Stimulated activated CD4-positive, alpha-beta T cell treated with anti-CD3 and anti-CD28 coated beads, Interleukin-1b, Interleukin-23, amount 100 ng/mL, for 48 hours (primary cell): ENCODE data around the gene ACOT7.
"Not testable (repeated sequence)": the region's sequence is repeated elsewhere in the genome, so short reads cannot be mapped to it uniquely, and the experiment has no call there.

Experiments used
- DNase-seq: peaks from one replicate; pipeline ENCODE4 v3.0.0-alpha.2; 2020

The ACOT7 gene

DNA sequence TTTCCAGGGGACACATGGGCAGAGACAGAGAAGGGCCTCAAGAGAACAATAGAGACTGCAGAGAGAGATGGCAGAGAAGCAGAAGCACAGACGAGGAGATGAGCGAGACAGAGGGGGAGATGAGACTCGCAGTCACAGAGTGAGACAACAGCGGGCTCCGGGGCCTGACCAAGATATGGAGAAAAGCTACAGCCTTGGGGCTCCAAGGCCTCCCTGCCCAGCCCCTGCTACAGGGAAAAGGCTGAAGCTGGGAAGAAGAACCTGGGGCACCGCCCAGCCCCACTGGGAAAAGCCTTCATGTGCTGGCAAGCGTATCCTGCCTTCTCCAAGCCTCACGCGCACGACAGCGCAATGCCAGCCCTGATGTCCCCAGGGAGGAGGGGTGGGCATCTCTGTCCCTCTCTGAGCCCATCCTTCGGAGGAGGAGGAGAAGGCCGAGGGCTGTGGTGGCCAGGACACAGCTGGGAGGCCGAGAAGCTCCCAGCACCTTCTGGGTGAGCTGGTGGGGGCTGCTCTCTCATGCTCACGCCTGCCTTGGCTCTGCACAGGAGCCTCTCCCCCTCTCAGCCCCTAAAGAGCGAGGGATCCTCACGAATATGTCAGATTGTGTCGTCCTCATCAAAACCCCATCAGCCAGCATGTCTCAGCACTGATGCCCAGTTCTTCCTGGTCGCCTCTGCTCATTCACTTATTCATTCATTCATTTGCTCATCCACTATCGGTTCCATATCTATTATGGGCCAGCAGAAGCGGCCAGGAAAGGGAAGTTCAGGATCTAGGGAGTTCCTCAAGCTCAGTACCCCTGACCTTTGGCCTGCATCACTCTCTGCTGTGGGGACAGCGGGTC, 56.6 kb downstream of the ACOT7 start:
- DNase-seq, result no peak

DNA sequence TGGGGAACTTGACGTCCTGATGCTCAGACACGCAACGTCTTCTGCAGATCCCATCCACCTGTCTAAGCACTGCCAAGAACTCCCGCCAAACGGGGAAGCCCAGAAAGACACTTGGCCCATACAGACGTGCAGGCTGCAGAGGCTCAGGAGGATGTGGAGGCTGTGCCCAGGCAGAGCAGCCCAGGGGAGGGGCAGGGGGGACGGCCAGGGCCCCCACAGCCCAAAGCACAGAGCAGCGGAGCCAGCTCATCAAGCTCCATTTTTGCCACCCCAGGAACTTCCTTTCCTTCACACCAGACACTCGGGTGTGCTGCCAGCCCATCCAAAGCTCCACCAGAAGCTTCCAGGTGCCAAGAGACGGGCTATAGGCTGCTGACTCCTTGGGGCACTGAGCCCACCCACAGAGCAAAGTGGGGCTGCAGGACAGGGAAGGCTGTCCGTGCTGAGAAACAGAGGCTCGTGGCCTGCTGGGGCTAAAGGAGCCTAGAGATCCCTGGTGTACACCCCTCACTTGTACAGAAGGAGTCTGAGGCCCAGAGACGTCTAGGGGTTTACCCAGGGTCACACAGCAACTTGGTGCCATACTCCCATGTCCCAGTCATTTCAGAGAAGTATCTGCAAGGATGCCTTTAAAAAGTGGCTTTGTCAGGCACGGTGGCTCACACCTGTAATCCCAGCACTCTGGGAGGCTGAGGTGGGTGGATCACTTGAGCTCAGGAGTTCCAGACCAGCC, 59.1 kb downstream of the ACOT7 start:
- no peak for DNase-seq

GRCh38 chr1:6332821-6333220, 60.7 kb downstream of the ACOT7 start:
- DNase-seq, result no peak

DNA sequence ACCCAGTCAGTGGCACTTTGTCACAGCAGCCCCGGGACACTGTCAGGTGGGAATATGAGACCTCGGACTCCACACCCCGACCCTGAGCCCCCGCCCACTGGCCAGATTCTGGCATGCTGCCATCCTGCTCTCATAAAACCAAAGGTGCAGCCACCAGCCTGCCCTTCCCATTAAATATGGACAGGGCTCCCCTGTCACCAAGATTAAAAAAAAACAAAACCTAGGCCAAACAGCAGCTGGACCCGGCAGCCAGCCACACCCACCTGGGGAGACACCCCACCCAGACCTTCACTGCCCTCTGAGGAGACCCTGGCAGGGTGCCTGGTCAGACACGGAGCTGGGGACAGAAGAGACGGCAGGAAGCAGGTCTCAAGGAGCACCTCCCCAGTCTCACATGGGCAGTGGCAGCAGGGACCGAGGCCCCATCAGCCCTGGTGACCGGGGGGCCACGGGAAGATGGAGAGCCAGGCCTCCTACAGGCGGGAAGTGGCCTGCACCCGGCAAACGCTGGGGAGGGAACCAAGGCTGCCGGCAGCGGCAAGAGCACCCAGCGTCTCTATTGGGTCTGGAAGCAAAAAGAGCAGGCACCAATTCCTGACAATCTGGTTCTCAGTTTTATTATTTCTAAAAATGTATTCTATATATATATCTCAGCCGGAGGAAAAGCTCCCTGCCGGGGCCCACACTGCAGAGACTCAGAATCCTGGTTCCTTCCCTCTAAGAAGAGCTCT, 61.9 kb downstream of the ACOT7 start:
- no peak for DNase-seq

DNA sequence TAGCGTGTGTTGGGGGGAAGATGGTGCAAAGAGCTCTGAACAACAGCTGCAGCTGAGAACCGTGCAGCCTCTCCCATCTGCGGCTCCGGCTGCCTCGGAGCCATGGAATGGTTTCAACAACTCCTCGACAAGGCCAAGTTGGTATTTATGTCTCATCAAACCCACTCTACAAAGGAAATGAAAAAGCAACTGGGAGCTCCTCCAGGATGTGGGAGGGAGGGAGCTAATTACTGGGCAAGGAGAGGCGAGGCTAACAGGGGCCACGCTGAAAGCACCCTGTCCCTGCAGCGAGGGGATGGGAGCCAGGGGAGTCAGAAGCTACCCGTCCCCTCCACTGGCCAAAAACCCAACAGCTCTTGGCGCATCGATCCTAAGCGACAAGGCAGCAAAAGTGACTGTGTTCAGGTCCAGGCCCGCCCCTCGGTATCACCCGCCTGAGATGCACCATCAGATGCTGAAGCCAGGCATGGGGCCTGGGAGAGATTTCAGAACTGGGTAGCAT, 63.1 kb downstream of the ACOT7 start:
- no peak for DNase-seq

- DNase-seq, result no peak
These were observed 63.7 kb downstream of the ACOT7 start for GRCh38 chr1:6329851-6330250.

DNA sequence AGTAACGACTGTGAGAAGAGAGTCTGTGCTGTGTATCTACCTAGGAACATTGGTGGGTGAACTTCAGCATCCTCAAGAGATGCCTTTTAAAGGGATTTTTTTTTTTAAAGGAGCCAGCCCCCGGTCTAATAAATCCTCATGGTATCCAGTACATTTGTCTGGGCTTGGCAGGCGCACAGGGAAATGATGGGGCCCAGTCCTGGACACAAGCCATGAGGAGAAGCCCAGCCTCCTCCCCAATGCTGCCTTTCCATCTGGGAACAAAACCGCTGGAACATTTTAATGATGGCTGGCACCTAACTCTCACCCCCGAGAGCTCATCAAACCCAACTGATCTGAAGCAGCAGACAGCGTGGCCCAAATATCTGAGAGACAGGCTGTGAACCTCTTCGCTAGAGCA, 64.2 kb downstream of the ACOT7 start:
- no peak for DNase-seq

- no peak for DNase-seq
These were observed 64.9 kb downstream of the ACOT7 start for GRCh38 chr1:6328696-6329095.

- no peak for DNase-seq
These were observed 65.5 kb downstream of the ACOT7 start for GRCh38 chr1:6328091-6328490.

DNA sequence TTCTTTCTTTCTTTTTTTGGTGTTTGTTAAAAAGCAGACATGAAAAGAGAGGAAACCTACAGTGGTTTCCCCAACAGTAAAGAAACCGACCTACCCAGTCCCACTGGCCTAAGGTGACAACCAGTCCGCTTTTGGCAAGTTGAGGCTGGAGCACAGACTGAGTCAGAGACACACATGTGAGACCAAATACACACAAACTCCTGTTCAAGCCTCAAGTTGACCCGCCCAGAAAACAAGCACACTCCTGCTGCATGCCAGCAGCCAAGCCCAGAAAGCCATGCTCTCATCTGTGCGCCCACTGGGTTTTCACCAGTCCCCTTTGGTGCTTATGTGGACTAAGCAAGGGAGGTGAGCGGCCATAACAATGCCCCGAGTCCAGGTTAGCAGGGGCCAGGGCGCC, 68.1 kb downstream of the ACOT7 start:
- DNase-seq, result no peak

- no peak for DNase-seq
These were observed 71.4 kb downstream of the ACOT7 start for GRCh38 chr1:6322161-6322560.

DNA sequence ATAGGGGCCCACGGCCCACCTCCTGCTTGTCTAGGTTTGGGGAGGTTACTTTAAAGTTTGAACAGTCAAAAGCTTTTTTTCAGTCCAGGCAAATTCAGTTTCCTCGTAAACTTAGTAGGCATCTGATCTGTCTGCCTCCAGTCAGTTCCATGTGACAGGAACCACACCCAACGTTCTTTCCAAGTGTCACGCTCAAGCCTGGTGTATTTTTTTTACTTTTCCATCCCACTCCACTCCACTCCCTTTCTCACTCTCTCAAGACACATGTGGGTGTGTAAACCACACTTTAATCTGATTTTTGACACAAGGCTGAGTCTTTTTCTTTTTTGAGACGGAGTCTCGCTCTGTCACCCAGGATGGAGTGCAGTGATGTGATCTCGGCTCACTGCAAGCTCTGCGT, 72.4 kb downstream of the ACOT7 start:
- no peak for DNase-seq

DNA sequence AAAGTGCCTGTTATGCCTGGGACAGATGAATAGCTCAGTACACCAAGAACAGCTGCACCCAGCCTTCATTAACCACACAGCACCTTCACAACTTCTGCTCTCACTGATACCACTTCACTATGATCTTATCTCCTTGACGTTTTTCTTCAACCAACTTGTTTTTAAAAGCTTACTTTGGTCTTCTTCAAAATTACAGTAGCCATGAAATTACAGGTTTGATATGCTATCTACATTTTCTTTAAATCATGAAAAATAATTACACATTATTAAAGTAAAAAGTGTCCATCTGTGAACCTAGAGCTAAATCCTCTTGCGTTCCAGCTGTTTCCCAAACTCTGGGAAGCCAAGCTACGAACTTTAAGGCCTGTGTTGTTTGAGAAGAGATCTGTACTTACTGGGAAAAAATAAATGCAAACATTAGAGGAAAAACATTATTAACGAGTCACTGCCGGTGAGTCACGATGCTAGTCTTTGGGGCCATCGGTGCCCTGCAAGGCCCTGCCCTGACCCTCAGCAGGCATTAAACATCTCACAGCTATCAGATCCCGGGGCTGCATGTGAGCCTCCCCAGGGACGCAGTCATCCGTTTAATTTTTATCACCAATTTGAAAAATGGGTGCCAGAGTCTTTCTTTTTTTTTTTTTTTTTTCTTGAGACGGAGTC, 76.3 kb downstream of the ACOT7 start:
- DNase-seq, result no peak

- DNase-seq, result no peak
These were observed 77.1 kb downstream of the ACOT7 start for GRCh38 chr1:6316240-6317097.

DNA sequence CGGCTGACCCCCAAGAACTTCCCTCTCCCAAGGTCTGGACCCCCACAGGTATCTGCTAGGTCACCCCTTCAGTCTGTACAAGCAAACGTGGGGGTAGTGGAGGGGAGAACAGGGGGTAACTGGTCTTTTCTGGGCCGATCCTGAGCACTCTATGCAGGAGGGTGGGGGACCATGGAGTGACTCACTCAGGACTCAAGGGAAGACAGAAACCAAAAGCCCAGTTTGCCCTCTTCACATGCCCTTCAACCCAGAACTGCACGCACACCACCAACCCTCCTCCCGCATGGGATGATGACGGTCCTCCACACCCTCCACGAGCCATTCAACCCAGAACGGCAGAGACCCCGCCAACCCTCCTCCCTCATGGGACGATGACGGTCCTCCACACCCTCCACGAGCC, 79.1 kb downstream of the ACOT7 start:
- DNase-seq, result no peak

DNA sequence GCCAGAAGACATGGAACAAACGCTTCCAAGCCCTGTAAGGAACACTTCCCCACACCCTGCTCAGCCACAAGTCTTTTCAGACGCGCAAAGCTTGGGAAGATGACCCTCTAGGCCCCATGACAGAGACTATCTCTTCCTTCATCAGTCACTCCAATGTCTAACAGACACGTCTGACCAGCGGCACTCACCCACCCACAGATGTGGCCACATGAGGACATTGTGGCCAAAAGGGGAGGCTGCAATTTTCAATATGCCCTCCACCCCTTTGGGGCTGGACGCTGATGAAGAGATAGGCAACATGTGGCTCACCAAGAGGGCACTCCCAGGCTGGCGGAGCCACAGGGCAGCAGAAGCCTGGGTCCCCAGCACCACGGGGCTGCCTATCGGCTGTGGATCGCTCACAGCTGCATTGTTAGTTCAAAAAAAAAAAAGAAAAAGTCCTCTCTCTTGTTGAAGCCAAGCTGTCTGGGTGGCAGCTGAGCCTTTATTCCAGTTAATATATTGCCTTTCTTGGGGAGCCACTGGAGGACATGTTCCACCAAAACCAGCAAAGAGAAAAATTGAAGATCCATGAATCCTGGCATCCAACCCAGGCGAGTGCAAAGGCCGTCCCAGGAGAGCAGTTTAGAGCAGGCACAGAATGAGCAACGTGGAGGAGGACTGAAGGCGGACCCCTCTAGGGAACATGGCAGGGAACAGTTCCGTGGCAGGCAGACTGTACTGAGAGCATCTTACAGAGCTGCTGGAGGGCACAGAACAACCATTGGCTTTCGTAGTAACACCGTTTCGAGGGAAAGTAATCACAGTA, 80.0 kb downstream of the ACOT7 start:
- no peak for DNase-seq

- DNase-seq, result no peak
These were observed 83.3 kb downstream of the ACOT7 start for GRCh38 chr1:6310116-6310848.

DNA sequence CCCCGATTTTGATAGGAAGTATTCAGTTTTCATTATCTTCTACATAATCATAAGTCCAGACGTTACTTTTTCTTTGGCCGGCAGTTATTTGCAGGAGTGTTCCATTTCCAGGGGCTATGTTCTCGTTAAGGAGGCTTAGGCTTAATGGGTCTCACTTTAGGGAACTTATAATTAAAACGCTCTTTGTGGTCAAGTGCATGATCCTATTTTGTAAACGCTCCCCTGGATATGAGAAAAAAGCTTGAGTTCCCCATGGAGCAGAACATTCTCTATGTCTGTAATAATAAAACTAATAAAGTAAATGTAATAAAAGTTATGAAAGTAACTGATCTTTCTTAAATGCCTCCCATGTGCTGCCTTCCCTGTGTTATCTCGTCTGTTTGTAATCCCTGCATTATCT, 84.0 kb downstream of the ACOT7 start:
- DNase-seq, result no peak

GRCh38 chr1:6308449-6308848, 85.1 kb downstream of the ACOT7 start:
- no peak for DNase-seq

DNA sequence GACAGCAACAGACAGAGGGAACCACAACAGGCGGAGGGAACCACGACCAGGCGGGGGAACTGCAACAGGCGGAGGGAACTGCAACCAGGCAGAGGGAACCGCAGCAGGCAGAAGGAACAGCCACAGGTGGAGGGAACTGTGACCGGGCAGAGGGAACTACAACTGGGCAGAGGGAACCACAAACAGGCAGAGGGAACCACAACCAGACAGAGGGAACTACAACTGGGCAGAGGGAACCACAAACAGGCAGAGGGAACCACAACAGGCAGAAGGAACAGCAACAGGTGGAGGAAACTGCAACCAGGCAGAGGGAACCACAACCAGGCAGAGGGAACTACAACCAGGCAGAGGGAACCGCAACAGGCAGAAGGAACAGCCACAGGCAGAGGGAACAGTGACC, 85.9 kb downstream of the ACOT7 start:
- not testable (repeated sequence) for DNase-seq
